ENCODE data around the gene GOPC.

DNA sequence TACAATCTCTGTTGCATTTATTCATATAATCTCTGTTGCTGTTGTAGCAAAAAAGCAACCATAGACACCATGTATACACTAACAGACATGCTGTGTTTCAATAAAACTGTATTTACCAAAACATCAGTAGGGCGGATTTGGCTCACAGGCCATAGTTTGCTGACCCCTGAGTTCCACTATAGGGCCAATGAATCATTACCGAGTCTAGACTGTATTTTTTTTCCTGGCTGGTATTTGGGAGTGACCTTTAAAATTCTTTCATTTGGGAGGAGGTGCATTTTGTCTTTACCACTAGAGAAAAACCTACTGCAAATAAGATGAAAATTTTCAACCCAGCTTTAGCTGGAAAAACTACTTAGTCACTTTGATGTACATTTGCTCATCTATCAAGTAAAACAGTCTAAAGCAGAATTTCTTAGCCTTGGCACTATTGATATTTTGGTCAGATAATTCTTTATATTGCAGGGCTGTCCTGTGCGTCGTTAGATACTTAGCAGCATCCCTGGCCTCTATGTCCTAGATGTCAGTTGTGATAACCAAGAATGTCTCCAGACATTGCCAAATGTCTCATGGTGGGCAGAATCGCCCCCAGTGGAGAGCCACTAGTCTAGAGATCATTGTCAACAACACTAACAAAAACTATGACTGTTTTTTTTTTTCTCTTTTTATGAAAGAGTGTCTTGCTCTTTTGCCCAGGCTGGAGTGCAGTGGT lies 80.4 kb downstream of the GOPC start:
- no peak for TF ChIP-seq EZH2 (IDR thresholded peaks at IDR 0.05; ENCODE audit: borderline replicate concordance, insufficient read depth, low read depth, low read length, poor library complexity, severe bottlenecking)
- TF ChIP-seq, protein P1, sequence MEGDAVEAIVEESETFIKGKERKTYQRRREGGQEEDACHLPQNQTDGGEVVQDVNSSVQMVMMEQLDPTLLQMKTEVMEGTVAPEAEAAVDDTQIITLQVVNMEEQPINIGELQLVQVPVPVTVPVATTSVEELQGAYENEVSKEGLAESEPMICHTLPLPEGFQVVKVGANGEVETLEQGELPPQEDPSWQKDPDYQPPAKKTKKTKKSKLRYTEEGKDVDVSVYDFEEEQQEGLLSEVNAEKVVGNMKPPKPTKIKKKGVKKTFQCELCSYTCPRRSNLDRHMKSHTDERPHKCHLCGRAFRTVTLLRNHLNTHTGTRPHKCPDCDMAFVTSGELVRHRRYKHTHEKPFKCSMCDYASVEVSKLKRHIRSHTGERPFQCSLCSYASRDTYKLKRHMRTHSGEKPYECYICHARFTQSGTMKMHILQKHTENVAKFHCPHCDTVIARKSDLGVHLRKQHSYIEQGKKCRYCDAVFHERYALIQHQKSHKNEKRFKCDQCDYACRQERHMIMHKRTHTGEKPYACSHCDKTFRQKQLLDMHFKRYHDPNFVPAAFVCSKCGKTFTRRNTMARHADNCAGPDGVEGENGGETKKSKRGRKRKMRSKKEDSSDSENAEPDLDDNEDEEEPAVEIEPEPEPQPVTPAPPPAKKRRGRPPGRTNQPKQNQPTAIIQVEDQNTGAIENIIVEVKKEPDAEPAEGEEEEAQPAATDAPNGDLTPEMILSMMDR (IDR thresholded peaks at IDR 0.05) = no peak
